DOHH2 (cell line): Measurements from ENCODE around the gene INPP4B.

Experiments used
- EZH2phosphoT487 ChIP-seq: fragments of 200-600 bp; sonication (generic); IDR thresholded peaks from 2 replicates; pipeline ENCODE4 v1.6.1; 2017; ENCODE audit warnings: borderline replicate concordance, mild to moderate bottlenecking, antibody characterized with exemption, low read length, moderate library complexity, mixed read lengths
- TF ChIP-seq, protein P1 (sequence below): fragments of 200-600 bp; sonication (generic); IDR thresholded peaks from one replicate; pipeline ENCODE4 v1.5.1; 2014; ENCODE audit warnings: antibody characterized with exemption, mild to moderate bottlenecking, low read depth, low read length; ENCODE audit not compliant: poor library complexity, severe bottlenecking

DNA sequence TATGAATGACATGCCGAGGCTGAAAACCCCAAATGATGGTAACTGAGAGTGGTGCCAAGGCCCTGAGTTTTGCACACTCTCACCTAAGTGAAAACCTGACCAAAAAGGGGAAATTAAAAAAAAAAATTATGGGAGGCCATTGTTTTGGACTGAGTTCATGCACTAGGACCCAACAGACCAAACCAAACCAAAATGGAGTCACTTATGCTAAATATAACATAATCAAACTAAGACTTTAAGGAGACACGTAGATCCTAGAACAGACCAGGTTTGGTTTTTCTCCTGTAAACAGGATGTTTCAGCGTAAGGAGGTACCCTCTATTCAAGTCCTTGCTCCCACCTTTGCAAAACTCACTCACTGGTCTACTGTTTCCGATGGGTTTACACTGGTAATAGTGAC, 453.0 kb downstream of the INPP4B start:
- TF ChIP-seq, protein P1, sequence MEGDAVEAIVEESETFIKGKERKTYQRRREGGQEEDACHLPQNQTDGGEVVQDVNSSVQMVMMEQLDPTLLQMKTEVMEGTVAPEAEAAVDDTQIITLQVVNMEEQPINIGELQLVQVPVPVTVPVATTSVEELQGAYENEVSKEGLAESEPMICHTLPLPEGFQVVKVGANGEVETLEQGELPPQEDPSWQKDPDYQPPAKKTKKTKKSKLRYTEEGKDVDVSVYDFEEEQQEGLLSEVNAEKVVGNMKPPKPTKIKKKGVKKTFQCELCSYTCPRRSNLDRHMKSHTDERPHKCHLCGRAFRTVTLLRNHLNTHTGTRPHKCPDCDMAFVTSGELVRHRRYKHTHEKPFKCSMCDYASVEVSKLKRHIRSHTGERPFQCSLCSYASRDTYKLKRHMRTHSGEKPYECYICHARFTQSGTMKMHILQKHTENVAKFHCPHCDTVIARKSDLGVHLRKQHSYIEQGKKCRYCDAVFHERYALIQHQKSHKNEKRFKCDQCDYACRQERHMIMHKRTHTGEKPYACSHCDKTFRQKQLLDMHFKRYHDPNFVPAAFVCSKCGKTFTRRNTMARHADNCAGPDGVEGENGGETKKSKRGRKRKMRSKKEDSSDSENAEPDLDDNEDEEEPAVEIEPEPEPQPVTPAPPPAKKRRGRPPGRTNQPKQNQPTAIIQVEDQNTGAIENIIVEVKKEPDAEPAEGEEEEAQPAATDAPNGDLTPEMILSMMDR = no peak
- TF ChIP-seq EZH2phosphoT487 = no peak
